Mammary epithelial cell (primary cell): ENCODE measurements around the gene BEGAIN.

Experiments
- EZH2 ChIP-seq: IDR thresholded peaks from 2 replicates; pipeline ENCODE4 v1.6.1; 2012; ENCODE audit warnings: low read length, inconsistent platforms, borderline replicate concordance
- TF ChIP-seq, protein P1 (sequence below), 2 donors: IDR thresholded peaks in 1 of 2; conservative IDR thresholded peaks in 1 of 2; 2 replicates each; pipeline ENCODE4 v1.5.1; 2011 to 2012; ENCODE audit warnings: inconsistent platforms in 2 of 2, low read length in 2 of 2, mild to moderate bottlenecking in 2 of 2, control low read depth in 1 of 2, low read depth in 1 of 2; ENCODE audit not compliant: insufficient read depth in 1 of 2; ENCODE audit errors: extremely low read depth in 1 of 2

DNA sequence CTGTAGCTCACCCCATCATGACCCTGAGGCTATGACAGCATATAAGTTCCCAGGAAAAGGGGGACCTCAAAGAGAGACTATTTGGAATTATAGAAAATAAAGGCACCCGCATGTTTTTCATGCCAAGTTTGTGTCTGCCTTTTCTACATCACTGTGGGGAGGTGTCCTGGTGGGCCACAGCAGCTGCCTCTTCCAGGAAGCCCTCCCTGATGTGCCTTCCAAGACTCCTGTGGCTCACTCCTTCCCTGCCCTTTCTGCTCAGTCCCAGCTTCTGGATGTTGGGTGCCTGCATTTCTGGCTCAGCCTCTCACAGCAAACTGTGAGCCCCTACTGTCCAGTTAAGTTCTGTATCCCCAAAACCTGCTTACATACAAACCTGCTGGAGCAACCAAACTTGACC, 36.3 kb upstream of the BEGAIN start:
- TF ChIP-seq, protein P1, sequence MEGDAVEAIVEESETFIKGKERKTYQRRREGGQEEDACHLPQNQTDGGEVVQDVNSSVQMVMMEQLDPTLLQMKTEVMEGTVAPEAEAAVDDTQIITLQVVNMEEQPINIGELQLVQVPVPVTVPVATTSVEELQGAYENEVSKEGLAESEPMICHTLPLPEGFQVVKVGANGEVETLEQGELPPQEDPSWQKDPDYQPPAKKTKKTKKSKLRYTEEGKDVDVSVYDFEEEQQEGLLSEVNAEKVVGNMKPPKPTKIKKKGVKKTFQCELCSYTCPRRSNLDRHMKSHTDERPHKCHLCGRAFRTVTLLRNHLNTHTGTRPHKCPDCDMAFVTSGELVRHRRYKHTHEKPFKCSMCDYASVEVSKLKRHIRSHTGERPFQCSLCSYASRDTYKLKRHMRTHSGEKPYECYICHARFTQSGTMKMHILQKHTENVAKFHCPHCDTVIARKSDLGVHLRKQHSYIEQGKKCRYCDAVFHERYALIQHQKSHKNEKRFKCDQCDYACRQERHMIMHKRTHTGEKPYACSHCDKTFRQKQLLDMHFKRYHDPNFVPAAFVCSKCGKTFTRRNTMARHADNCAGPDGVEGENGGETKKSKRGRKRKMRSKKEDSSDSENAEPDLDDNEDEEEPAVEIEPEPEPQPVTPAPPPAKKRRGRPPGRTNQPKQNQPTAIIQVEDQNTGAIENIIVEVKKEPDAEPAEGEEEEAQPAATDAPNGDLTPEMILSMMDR (conservative IDR thresholded peaks at IDR 0.05 in 1 of 2, IDR thresholded peaks at IDR 0.05 in 1 of 2; ENCODE audit: extremely low read depth in 1 of 2, insufficient read depth in 1 of 2, low read depth in 1 of 2, low read length in 2 of 2) = no peak
- TF ChIP-seq EZH2 = no peak
